ENCODE measurements around the gene RITA1. TPM values are rescaled to one million over a fixed set of nuclear protein-coding genes. Genes with fewer than 3 reads are reported as not detected.

RITA1 gene
- total and polyA plus RNA-seq, 10 of the 15 experiments (the other 5 are each of a cell fraction or from before 2014, with no cell fraction given), result 2.3 to 39.9 (median 24.8) TPM

DNA sequence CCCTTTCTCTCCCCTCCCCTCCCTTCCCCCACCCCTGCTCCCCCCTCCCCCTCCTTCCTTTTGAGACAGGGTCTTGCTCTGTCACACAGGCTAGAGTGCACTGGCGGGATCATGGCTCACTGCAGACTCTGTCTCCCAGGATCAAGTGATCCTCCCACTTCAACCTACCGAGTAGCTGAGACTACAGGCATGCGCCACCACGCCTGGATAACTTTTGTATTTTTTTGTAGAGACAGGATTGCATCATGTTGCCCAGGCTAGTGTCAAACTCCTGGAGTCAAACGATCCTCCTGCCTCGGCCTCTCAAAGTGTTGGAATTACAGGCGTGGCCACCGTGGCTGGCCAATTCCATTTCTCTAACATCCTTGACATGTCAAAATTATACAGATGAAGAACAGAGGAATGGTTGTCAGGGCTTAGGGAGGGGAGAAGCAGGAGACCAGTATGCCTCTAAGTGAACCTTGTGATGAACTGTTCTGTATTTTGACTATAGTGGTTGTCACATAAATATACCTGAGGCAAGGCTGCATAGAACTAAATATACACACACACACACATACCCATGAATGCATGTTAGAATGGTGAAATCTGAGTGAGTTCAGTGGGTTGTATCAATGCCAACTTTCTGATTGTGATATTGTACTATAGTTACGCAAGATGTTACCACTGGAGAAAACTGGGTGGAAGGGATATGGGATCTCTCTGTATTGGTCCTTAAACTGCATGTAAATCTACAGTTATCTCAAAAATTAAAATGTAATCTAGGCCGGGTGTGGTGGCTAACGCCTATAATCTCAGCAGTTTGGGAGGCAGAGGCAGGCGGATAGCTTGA is 39.6 kb upstream of the RITA1 start:
- Histone ChIP-seq H3K9me3 (replicated peaks; ENCODE audit: control insufficient read depth, insufficient read depth, low read length) (no peaks in the 10 kb centered on the region), H3K79me2 (ENCODE audit: control insufficient read depth, insufficient read depth, low read length) (no peaks in the 10 kb centered on the region), H3K4me2 (ENCODE audit: control insufficient read depth, insufficient read depth) (no peak overlapping the region), H2AFZ (ENCODE audit: control insufficient read depth, low read depth, low read length) (no peak overlapping the region), H3K27ac (ENCODE audit: control insufficient read depth, insufficient read depth) (no peak overlapping the region), H3K27me3 (replicated peaks in 1 of 2; ENCODE audit: control insufficient read depth in 2 of 2, insufficient read depth in 2 of 2, low read length in 1 of 2) (no peaks in the 10 kb centered on the region), H3K4me3 (no peak overlapping the region), H3K36me3 (ENCODE audit: control insufficient read depth in 2 of 2, insufficient read depth in 2 of 2, low read length in 1 of 2) (no peaks in the 10 kb centered on the region), H3K9ac (ENCODE audit: control insufficient read depth, insufficient read depth, low read length) (no peak overlapping the region), H4K20me1 (ENCODE audit: control insufficient read depth, insufficient read depth) (no peaks in the 10 kb centered on the region), H3K4me1 (ENCODE audit: control insufficient read depth, insufficient read depth, low read length) (no peaks in the 10 kb centered on the region; the same call in 1 of the 2 replicates)
- ChIA-PET POLR2A (no interaction called here), CTCF (interaction anchor here (0.6 to 1.0 kb wide), 2 partner anchors 7 to 181 kb away, joined by 3 to 4 read pairs; no protein-coding TSS in a partner anchor), RAD21 (ENCODE audit: unreplicated experiment) (interaction anchor here (1.2 kb wide), 1 partner anchor 28 kb away, joined by 3 read pairs; no protein-coding TSS in a partner anchor), SMC1A (ENCODE audit: uncharacterized antibody, unreplicated experiment) (no interaction called here)
- no TSS peak for BruUV-seq (replicated peaks)
- intact Hi-C loops (cut with micrococcal nuclease; ENCODE audit: unreplicated experiment), result no loop called here
- WGBS (ENCODE audit: insufficient coverage, insufficient replicate concordance, low lambda C conversion rate, missing lambda C conversion rate), result 72% methylated on average over 12 of the region's 12 CpGs
- ATAC-seq, result no peak
- DNase-seq (ENCODE audit: low read depth, low spot score), result no peak
- TF ChIP-seq PAX5 (IDR thresholded peaks at IDR 0.05; ENCODE audit: borderline replicate concordance, low read depth, low read length) (no peak), NR2F1 (conservative IDR thresholded peaks at IDR 0.05) (no peak), ZNF274 (IDR thresholded peaks at IDR 0.05; ENCODE audit: insufficient read depth, insufficient read length) (no peak), TBL1XR1 (IDR thresholded peaks at IDR 0.05; ENCODE audit: low read depth, low read length) (no peak), CBFB (IDR thresholded peaks at IDR 0.05; ENCODE audit: low read depth) (no peak)
- TF ChIP-seq, protein P1, sequence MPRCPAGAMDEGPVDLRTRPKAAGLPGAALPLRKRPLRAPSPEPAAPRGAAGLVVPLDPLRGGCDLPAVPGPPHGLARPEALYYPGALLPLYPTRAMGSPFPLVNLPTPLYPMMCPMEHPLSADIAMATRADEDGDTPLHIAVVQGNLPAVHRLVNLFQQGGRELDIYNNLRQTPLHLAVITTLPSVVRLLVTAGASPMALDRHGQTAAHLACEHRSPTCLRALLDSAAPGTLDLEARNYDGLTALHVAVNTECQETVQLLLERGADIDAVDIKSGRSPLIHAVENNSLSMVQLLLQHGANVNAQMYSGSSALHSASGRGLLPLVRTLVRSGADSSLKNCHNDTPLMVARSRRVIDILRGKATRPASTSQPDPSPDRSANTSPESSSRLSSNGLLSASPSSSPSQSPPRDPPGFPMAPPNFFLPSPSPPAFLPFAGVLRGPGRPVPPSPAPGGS (IDR thresholded peaks at IDR 0.05; ENCODE audit: borderline replicate concordance, insufficient read depth, low read depth, low read length, poor library complexity, severe bottlenecking), result no peak
- TF ChIP-seq, protein P2, sequence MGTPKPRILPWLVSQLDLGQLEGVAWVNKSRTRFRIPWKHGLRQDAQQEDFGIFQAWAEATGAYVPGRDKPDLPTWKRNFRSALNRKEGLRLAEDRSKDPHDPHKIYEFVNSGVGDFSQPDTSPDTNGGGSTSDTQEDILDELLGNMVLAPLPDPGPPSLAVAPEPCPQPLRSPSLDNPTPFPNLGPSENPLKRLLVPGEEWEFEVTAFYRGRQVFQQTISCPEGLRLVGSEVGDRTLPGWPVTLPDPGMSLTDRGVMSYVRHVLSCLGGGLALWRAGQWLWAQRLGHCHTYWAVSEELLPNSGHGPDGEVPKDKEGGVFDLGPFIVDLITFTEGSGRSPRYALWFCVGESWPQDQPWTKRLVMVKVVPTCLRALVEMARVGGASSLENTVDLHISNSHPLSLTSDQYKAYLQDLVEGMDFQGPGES (IDR thresholded peaks at IDR 0.05), result no peak
- in situ Hi-C loops (cut with MboI), result no loop called here
- no peak for FAIRE-seq
